OCI-LY1 (cell line): ENCODE results near the gene UBAC1.

Experiments used
- H2AFZ ChIP-seq: fragments of 200-600 bp; sonication (generic), shearing (Covaris generic); 2 replicates; pipeline ENCODE4 v1.6.0; 2014; ENCODE audit warnings: antibody characterized with exemption, mild to moderate bottlenecking, low read length
- H3F3A ChIP-seq: fragments of 200-600 bp; sonication (generic), shearing (Covaris generic); 2 replicates; pipeline ENCODE4 v1.6.0; 2014; ENCODE audit warnings: mild to moderate bottlenecking, antibody characterized with exemption, low read length, moderate library complexity; ENCODE audit not compliant: insufficient read depth
- H3K27ac ChIP-seq: fragments of 200-600 bp; sonication (generic); 2 replicates; pipeline ENCODE4 v1.5.1; 2014; ENCODE audit warnings: low read length, mixed run types, mild to moderate bottlenecking, low read depth; ENCODE audit not compliant: poor library complexity, severe bottlenecking
- H3K27me3 ChIP-seq: fragments of 200-600 bp; sonication (generic); 2 replicates; pipeline ENCODE4 v1.6.0; 2014; ENCODE audit warnings: antibody characterized with exemption, mild to moderate bottlenecking, low read length, moderate library complexity; ENCODE audit not compliant: insufficient read depth
- H3K36me3 ChIP-seq: fragments of 200-600 bp; sonication (generic); 2 replicates; pipeline ENCODE4 v1.6.1; 2014; ENCODE audit warnings: mild to moderate bottlenecking, antibody characterized with exemption, low read length, moderate library complexity, mixed read lengths; ENCODE audit not compliant: insufficient read depth
- H3K4me1 ChIP-seq: fragments of 200-600 bp; sonication (generic); 2 replicates; pipeline ENCODE4 v1.5.1; 2014; ENCODE audit warnings: mild to moderate bottlenecking, low read length, moderate library complexity; ENCODE audit not compliant: insufficient read depth, severe bottlenecking
- H3K4me2 ChIP-seq: fragments of 200-600 bp; sonication (generic), shearing (Covaris generic); 2 replicates; pipeline ENCODE4 v1.6.1; 2014; ENCODE audit warnings: low read length
- H3K4me3 ChIP-seq: fragments of 200-600 bp; sonication (generic); 2 replicates; pipeline ENCODE4 v1.5.1; 2014; ENCODE audit warnings: low read length, low read depth, mild to moderate bottlenecking, mixed read lengths; ENCODE audit not compliant: poor library complexity, severe bottlenecking
- H3K79me2 ChIP-seq: fragments of 200-600 bp; shearing (Covaris generic); 2 replicates; pipeline ENCODE4 v1.6.1; 2016; ENCODE audit warnings: mixed run types, low read length, mixed read lengths; ENCODE audit not compliant: insufficient read depth
- H3K9ac ChIP-seq: fragments of 200-600 bp; sonication (generic), shearing (Covaris generic); 2 replicates; pipeline ENCODE4 v1.6.1; 2014; ENCODE audit warnings: mild to moderate bottlenecking, low read length, mixed read lengths
- H3K9me2 ChIP-seq: fragments of 200-600 bp; sonication (generic), shearing (Covaris generic); 2 replicates; pipeline ENCODE4 v1.6.1; 2014; ENCODE audit warnings: low read depth, mild to moderate bottlenecking, low read length, mixed read lengths
- H3K9me3 ChIP-seq: fragments of 200-600 bp; shearing (Covaris generic); 2 replicates; pipeline ENCODE4 v1.6.1; 2014; ENCODE audit warnings: low read length, mixed read lengths
- H4K20me1 ChIP-seq: fragments of 200-600 bp; sonication (generic), shearing (Covaris generic); 2 replicates; pipeline ENCODE4 v1.6.0; 2016; ENCODE audit warnings: mild to moderate bottlenecking, low read length; ENCODE audit not compliant: insufficient read depth
- CTCF ChIP-seq: fragments of 200-600 bp; sonication (generic), shearing (Covaris generic); IDR thresholded peaks from 2 replicates; pipeline ENCODE4 v1.5.1; 2017; ENCODE audit warnings: mild to moderate bottlenecking, antibody characterized with exemption, low read length, moderate library complexity, mixed read lengths
- EZH2 ChIP-seq: fragments of 200-600 bp; sonication (generic), shearing (Covaris generic); IDR thresholded peaks from 2 replicates; pipeline ENCODE4 v1.8.0; 2017; ENCODE audit warnings: borderline replicate concordance, mixed run types, mild to moderate bottlenecking, antibody characterized with exemption, low read length, moderate library complexity, mixed read lengths

Gene UBAC1

GRCh38 chr9:135959814-135960213, 1.4 kb downstream of the UBAC1 start:
- Histone ChIP-seq H3K4me1 (peaks cover 19% of the 10 kb centered on the region), H3F3A (no peaks in the 10 kb centered on the region), H3K27me3 (no peaks in the 10 kb centered on the region), H3K79me2 (0 out of 2 replicates have a peak, but pooled peaks cover 16% of the 10 kb centered on the region), H3K9me3 (no peaks in the 10 kb centered on the region), H3K27ac (peak overlapping the region; percentile 16), H3K9me2 (no peaks in the 10 kb centered on the region), H2AFZ (no peak overlapping the region), H3K4me3 (peak overlapping the region; percentile 87), H3K4me2 (peak overlapping the region; percentile 91), H3K36me3 (peaks cover 5% of the 10 kb centered on the region; the same call in 1 of the 2 replicates), H3K9ac (peak overlapping the region; percentile 82), H4K20me1 (no peaks in the 10 kb centered on the region)
- TF ChIP-seq EZH2 = no peak
- no peak for TF ChIP-seq CTCF

- no peaks in the 10 kb centered on the region for H3K27me3 ChIP-seq
- peaks cover 19% of the 10 kb centered on the region for H3K4me1 ChIP-seq
- no peaks in the 10 kb centered on the region for H3K9me3 ChIP-seq
These were observed 2.7 kb downstream of the UBAC1 start for GRCh38 chr9:135958485-135958884.

GRCh38 chr9:135957431-135957830, 3.7 kb downstream of the UBAC1 start:
- no peaks in the 10 kb centered on the region for H3K27me3 ChIP-seq
- no peak overlapping the region for H3K4me2 ChIP-seq
- no peaks in the 10 kb centered on the region for H3F3A ChIP-seq
- TF ChIP-seq CTCF (no peak), EZH2 (no peak)
- H3K4me1 ChIP-seq = peaks cover 19% of the 10 kb centered on the region
- H3K4me3 ChIP-seq = no peak overlapping the region
- no peak overlapping the region for H2AFZ ChIP-seq
- H3K9me2 ChIP-seq = no peaks in the 10 kb centered on the region
- H4K20me1 ChIP-seq = no peaks in the 10 kb centered on the region
- H3K9ac ChIP-seq = no peak overlapping the region
- H3K36me3 ChIP-seq = peaks cover 23% of the 10 kb centered on the region
- H3K27ac ChIP-seq = no peak overlapping the region
- H3K9me3 ChIP-seq = no peaks in the 10 kb centered on the region
- H3K79me2 ChIP-seq = 0 out of 2 replicates have a peak, but pooled peaks cover 16% of the 10 kb centered on the region

More at GRCh38 chr9:135958485-135958884, 2.7 kb downstream of the UBAC1 start:
- Histone ChIP-seq H3K4me2 (no peak overlapping the region), H3F3A (no peaks in the 10 kb centered on the region), H3K36me3 (peaks cover 16% of the 10 kb centered on the region), H3K4me3 (no peak overlapping the region), H3K9ac (no peak overlapping the region), H2AFZ (no peak overlapping the region), H3K79me2 (0 out of 2 replicates have a peak, but pooled peaks cover 16% of the 10 kb centered on the region), H4K20me1 (no peaks in the 10 kb centered on the region), H3K9me2 (no peaks in the 10 kb centered on the region), H3K27ac (no peak overlapping the region)
- TF ChIP-seq EZH2 (no peak), CTCF (no peak)
